ENCODE results near the gene AP1B1.

DNA sequence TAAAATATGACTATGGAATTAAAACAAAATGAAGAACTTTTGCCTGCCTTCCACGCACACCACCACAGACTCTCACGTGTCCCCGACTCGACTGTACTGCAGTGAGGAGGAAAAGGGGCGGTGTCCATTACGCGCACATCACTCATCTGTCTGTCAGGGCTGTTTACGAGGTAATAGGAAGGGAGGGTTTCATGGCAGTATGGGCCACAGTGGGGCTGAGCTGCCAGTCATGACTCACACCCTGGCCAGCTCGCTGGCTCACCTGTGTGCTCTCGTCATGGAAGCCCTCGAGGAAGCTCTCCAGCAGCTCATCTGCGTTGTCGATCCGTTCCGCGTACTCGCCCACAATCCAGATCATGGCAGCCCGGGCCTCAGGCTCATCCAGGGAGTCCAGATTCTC lies 39.4 kb downstream of the AP1B1 start:
- TF ChIP-seq CTCF (IDR thresholded peaks at IDR 0.05; ENCODE audit: poor library complexity): no peak
- no peak for TF ChIP-seq EZH2phosphoT487 (IDR thresholded peaks at IDR 0.05; ENCODE audit: low read depth, severe bottlenecking, unreplicated experiment)
